Activated CD8-positive, alpha-beta memory T cell treated with anti-CD3 and anti-CD28 coated beads for 4 hours (primary cell): ENCODE measurements around the gene ZBED1.
"Not testable (repeated sequence)": the region's sequence is repeated elsewhere in the genome, so short reads cannot be mapped to it uniquely, and the experiment has no call there.

ENCODE experiments used
- DNase-seq, 2 donors: peaks; one replicate each; pipeline ENCODE4 v3.0.0-alpha.2; 2020; ENCODE audit warnings: low read depth in 2 of 2

The ZBED1 gene

GRCh38 chrX:2474963-2475726 is 25.6 kb downstream of the ZBED1 start:
- DNase-seq, result no peak

DNA sequence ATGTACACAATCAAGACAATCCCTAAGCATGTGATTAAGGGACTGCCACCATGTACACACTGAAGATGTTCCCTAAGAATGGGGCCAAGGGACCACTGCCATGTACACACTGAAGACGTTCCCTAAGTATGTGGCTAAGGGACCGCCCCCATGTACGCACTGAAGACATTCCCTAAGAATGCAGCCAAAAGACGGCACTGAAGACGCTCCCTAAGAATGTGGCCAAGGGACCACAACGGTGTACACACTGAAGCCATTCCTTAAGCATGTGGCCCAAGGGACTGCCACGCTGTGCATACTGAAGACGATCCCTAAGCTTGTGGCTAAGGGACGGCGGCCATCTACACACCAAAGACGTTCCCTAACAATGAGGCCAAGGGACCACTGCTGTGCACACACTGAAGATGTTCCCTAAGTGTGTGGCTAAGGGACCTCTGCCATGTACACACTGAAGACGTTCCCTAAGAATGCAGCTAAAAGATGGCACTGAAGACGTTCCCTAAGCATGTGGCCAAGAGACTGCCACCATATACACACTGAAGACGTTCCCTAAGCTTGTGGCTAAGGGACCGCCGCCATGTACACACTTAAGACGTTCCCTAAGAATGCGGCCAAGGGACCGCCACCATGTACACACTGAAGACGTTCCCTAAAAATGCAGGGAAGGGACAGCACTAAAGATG is 26.4 kb downstream of the ZBED1 start:
- DNase-seq, result no peak

- not testable (repeated sequence) for DNase-seq
These were observed 27.7 kb downstream of the ZBED1 start for GRCh38 chrX:2473064-2473463.

DNA sequence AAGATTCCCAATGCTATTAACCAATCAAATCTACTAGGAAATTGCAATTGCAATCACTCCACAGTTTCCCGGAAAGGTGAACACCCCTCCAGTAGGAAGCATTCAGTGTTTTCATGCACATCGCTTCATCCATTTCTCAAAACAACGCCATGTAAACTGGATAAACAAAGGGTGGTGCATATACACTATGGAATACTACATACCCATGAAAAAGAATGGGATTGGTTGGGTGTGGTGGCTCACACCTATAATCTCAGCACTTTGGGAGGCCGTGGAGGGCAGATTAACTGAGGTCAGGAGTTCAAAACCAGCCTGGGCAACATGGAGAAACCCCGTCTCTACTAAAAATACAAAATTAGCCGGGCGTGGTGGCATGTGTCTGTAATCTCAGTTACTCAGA is 29.1 kb downstream of the ZBED1 start:
- DNase-seq, result no peak

- DNase-seq, result not testable (repeated sequence)
These were observed 29.6 kb downstream of the ZBED1 start for GRCh38 chrX:2471126-2471525.

GRCh38 chrX:2469852-2470251 is 30.9 kb downstream of the ZBED1 start:
- DNase-seq, result not testable (repeated sequence)

DNA sequence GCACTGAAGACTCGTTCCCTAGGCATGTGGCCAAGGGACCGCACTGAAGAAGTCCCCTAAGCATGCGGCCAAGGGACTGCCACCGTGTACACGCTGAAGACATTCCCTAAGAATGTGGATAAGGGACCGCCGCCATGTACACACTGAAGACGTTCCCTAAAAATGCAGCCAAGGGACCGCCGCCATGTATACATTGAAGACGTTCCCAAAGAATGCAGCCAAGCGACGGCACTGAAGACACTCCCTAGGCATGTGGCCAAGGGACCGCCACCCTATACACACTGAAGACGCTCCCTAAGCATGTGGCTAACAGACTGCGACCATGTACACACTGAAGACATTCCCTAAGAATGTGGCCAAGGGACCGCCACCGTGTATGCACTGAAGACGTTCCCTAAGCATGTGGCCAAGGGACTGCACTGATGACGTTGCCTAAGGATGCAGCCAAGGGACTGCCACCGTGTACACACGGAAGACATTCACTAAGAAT is 31.5 kb downstream of the ZBED1 start:
- DNase-seq, result no peak

- no peak for DNase-seq
These were observed 32.2 kb downstream of the ZBED1 start for GRCh38 chrX:2468261-2469195.

- no peak for DNase-seq
These were observed 33.7 kb downstream of the ZBED1 start for GRCh38 chrX:2466876-2467656.

- no peak for DNase-seq
These were observed 36.1 kb downstream of the ZBED1 start for GRCh38 chrX:2464677-2465166.

- DNase-seq, result no peak
These were observed 36.7 kb downstream of the ZBED1 start for GRCh38 chrX:2463973-2464676.

DNA sequence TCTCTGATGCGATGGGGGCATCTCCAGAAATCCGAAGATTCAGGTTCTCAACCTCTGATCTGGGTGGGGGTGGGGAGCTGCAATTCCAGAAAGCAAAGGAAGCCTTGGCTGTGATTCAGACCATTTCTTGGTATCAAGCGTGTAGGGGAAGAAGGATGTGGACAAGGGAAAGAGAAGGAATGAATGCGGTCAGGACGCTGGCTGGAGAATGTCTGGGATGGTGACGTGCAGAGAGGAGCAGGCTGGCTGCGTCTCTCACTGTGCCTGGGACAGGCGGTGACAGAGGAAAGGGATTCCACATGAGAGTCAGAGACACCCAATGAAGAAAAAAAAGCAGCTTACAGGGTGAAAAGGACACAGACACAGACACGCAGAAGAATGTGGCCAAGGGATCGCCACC is 37.3 kb downstream of the ZBED1 start:
- DNase-seq, result not testable (repeated sequence)

GRCh38 chrX:2462780-2463179 is 38.0 kb downstream of the ZBED1 start:
- no peak for DNase-seq

- DNase-seq, result no peak
These were observed 38.7 kb downstream of the ZBED1 start for GRCh38 chrX:2462074-2462473.

DNA sequence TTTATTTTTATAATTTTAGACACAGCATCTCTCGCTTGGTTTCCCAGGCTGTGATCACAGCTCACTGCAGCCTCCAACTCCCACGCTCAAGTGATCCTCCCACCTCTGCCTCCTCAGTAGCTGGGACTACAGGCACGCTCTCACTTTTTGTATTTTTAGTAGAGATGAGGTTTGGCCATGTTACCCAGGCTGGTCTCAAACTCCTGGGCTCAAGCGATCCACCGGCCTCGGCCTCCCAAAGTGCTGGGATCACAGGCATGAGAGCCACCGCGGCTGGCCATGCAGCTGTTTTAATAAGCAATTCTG is 39.1 kb downstream of the ZBED1 start:
- DNase-seq, result no peak

GRCh38 chrX:2460821-2461710 is 39.7 kb downstream of the ZBED1 start:
- DNase-seq, result not testable (repeated sequence)

DNA sequence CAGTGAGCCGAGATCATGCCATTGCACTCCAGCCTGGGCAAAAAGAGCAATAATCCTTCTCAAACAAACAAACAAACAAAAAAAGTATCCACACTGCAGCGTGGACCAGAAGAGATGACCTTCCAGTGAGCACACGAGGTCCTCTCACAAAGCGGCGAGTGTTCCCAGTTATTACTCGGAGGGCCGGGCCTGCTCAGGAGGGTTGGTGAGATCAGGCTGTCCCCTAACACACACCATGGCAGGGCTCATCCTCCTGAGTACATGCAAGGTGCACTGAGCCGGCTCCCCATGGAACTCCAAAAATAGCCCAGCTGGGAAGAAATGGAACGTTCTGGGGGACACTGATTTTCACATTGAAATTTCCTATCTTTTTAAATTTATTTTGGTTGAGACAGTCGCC is 40.7 kb downstream of the ZBED1 start:
- not testable (repeated sequence) for DNase-seq

GRCh38 chrX:2458309-2458708 is 42.5 kb downstream of the ZBED1 start:
- no peak for DNase-seq

DNA sequence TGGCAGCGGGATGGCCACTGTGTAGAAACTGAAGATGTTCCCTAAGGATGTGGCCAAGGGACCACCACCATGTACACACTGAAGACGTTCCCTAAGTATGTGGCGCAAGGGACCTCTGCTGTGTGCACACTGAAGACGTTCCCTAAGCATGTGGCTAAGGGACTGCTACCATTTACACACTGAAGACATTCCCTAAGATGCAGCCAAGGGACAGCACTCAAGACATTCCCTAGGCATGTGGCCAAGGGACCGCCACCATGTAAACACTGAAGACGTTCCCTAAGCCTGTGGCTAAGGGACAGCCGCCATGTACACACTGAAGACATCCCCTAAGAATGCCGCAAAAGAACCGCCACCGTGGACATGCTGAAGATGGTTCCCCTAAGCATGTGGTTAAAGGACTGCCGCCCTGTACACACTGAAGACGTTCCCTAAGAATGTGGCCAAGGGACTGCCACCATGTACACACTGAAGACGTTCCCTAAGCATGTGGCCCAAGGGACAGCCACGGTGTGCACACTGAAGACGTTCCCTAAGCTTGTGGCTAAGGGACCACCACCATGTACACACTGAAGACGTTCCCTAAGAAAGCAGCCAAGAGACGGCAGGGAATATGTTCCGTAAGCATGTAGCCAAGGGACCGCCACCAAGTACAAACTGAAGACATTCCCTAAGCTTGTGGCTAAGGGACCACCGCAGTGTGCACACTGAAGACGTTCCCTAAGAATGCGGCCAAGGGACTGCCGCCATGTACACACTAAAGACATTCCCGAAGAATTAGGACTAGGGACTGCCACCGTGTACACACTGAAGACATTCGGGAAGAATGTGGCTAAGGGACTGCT is 43.3 kb downstream of the ZBED1 start:
- no peak for DNase-seq
